Heart left ventricle (tissue), 13 donors: ENCODE measurements around the gene ACSS1.

Experiments
- CTCF ChIP-seq, 12 donors: fragments of 200-600 bp; sonication (generic) in 4 of 12; IDR thresholded peaks; one replicate each; pipeline versions ENCODE4 v1.5.0 to v1.8.0; 2018 to 2022; ENCODE audit warnings: antibody characterized with exemption in 12 of 12, mild to moderate bottlenecking in 5 of 12
- POLR2A ChIP-seq, 2 donors: fragments of 450-650 bp; IDR thresholded peaks; one replicate each; pipeline ENCODE4 v1.6.1; 2017; ENCODE audit warnings: antibody characterized with exemption in 2 of 2, mild to moderate bottlenecking in 2 of 2, moderate library complexity in 2 of 2
- donor health status: ischemic (EF 13 %, LVEDD 7.1; RV severe dilation, severe dysfunction).
- donor health status: DM: no; HTN: yes; CAD: no.
- donor health status: DM: no; HTN: no; CAD: no.
- donor health status: ischemic (EF 25% LVEDD 6.9; RV normal size, moderate dysfunction).
- donor health status: ischemic (EF 25% LVEDD 5.7; RV mildly dilated, moderate dysfunction).
- donor health status: ischemic (EF 35%, LVEDD 5.7; RV mildly dilated, moderate dysfunction).
- donor health status: nonischemic (EF 11% LVEDD 7.7; RV severe dilation, severe dysfunction).
- donor health status: DM: yes; HTN: yes; CAD: no.
- donor health status: PGD.
- donor health status: ischemic (EF 29% LVEDD 5.4; RV normal size, mild dysfunction).
- donor health status: nonischemic (EF 23%, LVEDD 6.1; RV moderate dilation, normal function).

- TF ChIP-seq CTCF (IDR thresholded peaks at IDR 0.05) (no peak), POLR2A (IDR thresholded peaks at IDR 0.05) (no peak)
Measured at GRCh38 chr20:24990810-24991252, 67.1 kb downstream of the ACSS1 start.
